ENCODE results near the gene LCOR. TPM values are rescaled to one million over a fixed set of nuclear protein-coding genes. Genes with fewer than 3 reads are reported as not detected.

LCOR gene
- total RNA-seq, 4 donors from 2014 or later = 61.9 to 133 (median 81.2) TPM

DNA sequence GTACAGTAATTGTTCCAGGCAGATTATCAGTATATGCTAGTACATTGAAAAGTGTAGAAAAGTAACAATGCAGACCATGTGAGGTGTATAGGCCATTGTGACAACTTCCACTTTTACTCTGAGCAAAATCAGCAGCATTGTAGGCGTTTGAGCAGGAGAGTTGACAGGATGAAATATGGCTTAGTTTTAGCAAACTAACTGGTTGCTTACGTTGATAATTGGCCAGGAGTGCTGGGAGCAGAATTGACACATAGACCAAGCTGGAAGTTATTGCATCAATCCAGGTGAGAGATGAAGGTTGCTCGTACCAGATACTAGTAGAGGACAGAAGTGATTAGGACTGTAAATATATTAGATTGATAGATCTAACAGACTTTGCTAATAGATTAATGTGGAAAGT lies 46.0 kb downstream of the LCOR start:
- H3K27ac ChIP-seq = no peak overlapping the region
- no peaks in the 10 kb centered on the region for H3K27me3 ChIP-seq
- H3K36me3 ChIP-seq = no peaks in the 10 kb centered on the region
- no peak for DNase-seq
- H3K4me3 ChIP-seq = no peak overlapping the region
- TF ChIP-seq POLR2A (IDR thresholded peaks at IDR 0.05) = no peak
- TF ChIP-seq, protein P1, sequence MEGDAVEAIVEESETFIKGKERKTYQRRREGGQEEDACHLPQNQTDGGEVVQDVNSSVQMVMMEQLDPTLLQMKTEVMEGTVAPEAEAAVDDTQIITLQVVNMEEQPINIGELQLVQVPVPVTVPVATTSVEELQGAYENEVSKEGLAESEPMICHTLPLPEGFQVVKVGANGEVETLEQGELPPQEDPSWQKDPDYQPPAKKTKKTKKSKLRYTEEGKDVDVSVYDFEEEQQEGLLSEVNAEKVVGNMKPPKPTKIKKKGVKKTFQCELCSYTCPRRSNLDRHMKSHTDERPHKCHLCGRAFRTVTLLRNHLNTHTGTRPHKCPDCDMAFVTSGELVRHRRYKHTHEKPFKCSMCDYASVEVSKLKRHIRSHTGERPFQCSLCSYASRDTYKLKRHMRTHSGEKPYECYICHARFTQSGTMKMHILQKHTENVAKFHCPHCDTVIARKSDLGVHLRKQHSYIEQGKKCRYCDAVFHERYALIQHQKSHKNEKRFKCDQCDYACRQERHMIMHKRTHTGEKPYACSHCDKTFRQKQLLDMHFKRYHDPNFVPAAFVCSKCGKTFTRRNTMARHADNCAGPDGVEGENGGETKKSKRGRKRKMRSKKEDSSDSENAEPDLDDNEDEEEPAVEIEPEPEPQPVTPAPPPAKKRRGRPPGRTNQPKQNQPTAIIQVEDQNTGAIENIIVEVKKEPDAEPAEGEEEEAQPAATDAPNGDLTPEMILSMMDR (IDR thresholded peaks at IDR 0.05) = no peak
- H3K4me1 ChIP-seq = peaks cover 0 to 9% (median 0%) of the 10 kb centered on the region in 4 donors
- no peaks in the 10 kb centered on the region for H3K9me3 ChIP-seq

DNA sequence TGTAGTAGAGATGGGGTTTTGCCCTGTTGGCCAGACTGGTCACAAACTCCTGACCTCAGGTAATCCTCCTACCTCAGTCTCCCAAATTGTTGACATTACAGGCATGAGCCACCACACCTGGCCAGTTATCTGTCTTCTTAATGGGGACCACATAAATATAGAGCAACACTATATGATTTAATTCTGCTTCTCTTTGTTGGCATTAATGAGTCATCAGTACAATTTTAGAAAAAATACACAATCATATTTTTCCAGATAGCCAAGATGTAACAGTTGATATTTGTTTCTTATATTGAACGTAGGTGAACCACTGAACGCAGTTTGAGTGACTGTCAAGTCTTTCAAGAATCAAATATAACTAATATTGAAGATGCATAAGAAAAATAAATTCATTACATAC lies 48.5 kb downstream of the LCOR start:
- Histone ChIP-seq H3K27me3 (no peaks in the 10 kb centered on the region), H3K27ac (no peak overlapping the region), H3K9me3 (no peaks in the 10 kb centered on the region), H3K4me3 (no peak overlapping the region), H3K4me1 (peaks cover 0 to 14% (median 0%) of the 10 kb centered on the region in 4 donors), H3K36me3 (no peaks in the 10 kb centered on the region)
- no peak for DNase-seq
- no peak for TF ChIP-seq POLR2A (IDR thresholded peaks at IDR 0.05)
- TF ChIP-seq, protein P1 (IDR thresholded peaks at IDR 0.05) = no peak

DNA sequence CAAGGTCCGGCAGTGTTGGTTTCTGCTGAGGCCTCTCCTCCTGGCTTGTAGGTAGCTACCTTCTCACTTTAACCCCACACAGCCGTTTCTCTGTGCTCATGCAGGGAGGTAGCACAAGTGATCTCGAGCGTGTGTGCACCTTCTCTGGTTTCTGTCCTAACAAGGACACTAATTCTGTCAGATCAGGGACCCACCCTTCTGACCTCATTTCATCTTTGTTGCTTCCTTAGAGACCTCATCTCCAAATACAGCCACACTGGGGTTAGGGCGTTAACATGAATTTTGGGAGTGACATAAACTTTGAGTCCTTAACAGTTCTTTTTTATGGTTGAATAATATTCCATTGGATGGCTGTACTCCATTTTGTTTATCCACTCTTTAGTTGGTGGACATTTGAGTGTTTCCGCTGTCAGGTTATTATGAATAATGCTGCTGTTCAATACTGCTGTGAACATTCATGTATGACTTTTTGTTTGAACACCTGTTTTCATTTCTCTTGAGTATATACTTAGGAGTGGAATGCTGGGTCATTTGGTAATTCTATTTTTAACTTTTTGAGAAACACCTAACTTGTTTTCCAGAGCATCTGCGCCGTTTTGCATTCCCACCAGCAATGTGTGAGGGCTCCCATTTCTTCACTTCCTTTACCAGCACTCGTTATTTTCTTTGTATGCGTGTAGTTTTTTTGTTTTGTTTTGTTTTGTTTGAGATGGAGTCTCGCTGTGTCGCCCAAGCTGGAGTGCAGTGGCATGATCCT lies 57.5 kb downstream of the LCOR start:
- Histone ChIP-seq H3K36me3 (peaks cover 0 to 4% (median 0%) of the 10 kb centered on the region in 3 donors), H3K4me3 (no peak overlapping the region), H3K27ac (no peak overlapping the region), H3K4me1 (peaks cover 0 to 14% (median 0%) of the 10 kb centered on the region in 4 donors), H3K27me3 (no peaks in the 10 kb centered on the region), H3K9me3 (no peaks in the 10 kb centered on the region)
- TF ChIP-seq POLR2A (IDR thresholded peaks at IDR 0.05) = no peak
- TF ChIP-seq, protein P1 (IDR thresholded peaks at IDR 0.05) = no peak
- no peak for DNase-seq

DNA sequence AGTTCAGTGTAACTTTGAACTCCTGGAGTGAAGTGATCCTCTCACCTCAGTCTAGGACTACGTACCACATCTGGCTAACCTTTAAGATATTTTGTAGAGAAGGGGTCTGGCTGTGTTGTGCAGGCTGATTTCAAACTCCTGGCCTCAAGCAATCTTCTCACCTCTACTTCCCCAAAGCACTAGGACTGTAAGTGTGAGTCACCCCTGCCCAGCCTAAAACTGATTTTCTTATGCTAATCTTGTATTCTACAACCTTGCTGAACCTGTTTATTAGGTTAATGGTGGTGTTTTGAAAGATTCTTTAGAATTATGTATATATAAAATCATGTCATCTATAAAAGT lies 58.0 kb downstream of the LCOR start:
- Histone ChIP-seq H3K36me3 (peaks cover 0 to 4% (median 0%) of the 10 kb centered on the region in 3 donors), H3K27me3 (no peaks in the 10 kb centered on the region), H3K4me1 (peaks cover 0 to 14% (median 0%) of the 10 kb centered on the region in 4 donors), H3K27ac (no peak overlapping the region), H3K9me3 (no peaks in the 10 kb centered on the region), H3K4me3 (no peak overlapping the region)
- TF ChIP-seq, protein P1 (IDR thresholded peaks at IDR 0.05) = no peak
- no peak for TF ChIP-seq POLR2A (IDR thresholded peaks at IDR 0.05)
- no peak for DNase-seq

DNA sequence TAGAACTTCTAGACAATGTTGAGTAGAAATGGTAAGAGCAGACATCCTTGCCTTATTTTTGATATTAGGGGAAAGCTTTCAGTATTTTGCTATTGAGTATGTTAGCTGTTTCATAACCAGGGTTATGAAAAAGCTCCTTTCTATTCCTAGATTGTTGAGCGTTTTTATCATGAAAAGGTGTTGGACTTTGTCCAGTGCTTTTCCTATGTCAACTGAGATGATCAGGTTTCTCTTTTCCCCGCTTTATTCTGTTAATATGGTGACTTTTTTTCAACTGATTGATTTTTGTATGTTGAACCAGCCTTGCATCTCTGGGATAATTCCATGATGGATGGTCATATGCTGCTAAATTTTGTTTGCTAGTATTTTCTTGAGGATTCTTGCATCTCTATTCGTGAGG lies 58.5 kb downstream of the LCOR start:
- TF ChIP-seq, protein P1 (IDR thresholded peaks at IDR 0.05) = no peak
- TF ChIP-seq POLR2A (IDR thresholded peaks at IDR 0.05) = no peak
- Histone ChIP-seq H3K27me3 (no peaks in the 10 kb centered on the region), H3K27ac (no peak overlapping the region), H3K36me3 (peaks cover 0 to 4% (median 0%) of the 10 kb centered on the region in 3 donors), H3K9me3 (no peaks in the 10 kb centered on the region), H3K4me3 (no peak overlapping the region), H3K4me1 (peaks cover 0 to 14% (median 0%) of the 10 kb centered on the region in 4 donors)
- no peak for DNase-seq

All from Peyer's patch (tissue), 4 donors.